ENCODE measurements around the gene POMP. TPM values are rescaled to one million over a fixed set of nuclear protein-coding genes. Genes with fewer than 3 reads are reported as not detected.

POMP gene
- polyA plus RNA-seq, 1 of the 3 experiments (the other 2 are of a cell fraction): 37.1 TPM

DNA sequence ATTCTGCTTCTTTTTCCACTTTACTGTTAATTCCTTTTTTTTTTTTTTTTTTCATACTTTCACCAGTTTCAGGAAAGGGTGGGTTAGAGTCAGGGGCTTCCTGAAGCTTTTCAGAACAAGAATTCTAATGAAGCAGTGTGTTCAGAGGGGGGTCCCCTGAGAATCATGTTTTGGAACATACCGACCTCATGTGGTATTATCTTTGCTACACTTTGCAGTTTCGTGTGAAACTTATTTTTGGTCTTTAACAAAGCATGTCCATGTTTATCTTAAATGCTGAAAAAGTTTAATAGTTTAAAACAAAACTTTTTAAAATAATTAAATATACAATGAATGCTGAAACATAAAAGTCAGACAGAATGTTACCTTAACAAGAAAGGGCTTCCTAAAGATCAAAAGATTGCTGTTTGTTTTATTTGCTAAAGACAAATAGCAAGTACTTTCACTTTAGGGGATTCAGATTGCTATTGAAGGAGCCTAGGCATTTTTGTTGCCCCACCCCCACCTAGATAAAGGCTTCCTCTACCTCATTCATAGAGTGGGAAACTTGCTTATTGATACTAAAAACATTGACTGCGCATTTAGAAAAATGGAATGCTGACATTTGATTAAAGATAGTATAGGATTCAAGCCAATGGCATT lies 21.1 kb upstream of the POMP start:
- ChIA-PET POLR2A (no interaction called here), CTCF (interaction anchor here (0.6 to 2.0 kb wide), 8 partner anchors 12 to 521 kb away, joined by 3 to 8 read pairs (median 3); no protein-coding TSS in a partner anchor)
- Histone ChIP-seq H2AFZ (ENCODE audit: low read depth) (no peak overlapping the region), H3K9me2 (no peaks in the 10 kb centered on the region), H3K9me3 (no peaks in the 10 kb centered on the region), H3K4me2 (no peak overlapping the region), H3F3A (replicated peaks; ENCODE audit: insufficient read depth) (no peaks in the 10 kb centered on the region), H4K20me1 (ENCODE audit: insufficient read depth) (no peaks in the 10 kb centered on the region), H3K27me3 (ENCODE audit: insufficient read depth) (no peaks in the 10 kb centered on the region), H3K4me1 (ENCODE audit: control insufficient read depth in 1 of 2, insufficient read depth in 2 of 2, low read depth in 1 of 2, low read length in 1 of 2) (peaks cover 0 to 7% of the 10 kb centered on the region in 2 experiments; a peak in 2 of 4 replicates), H3K4me3 (ENCODE audit: low read depth in 2 of 2, low read length in 1 of 2) (no peak overlapping the region), H3K9ac (no peak overlapping the region), H3K27ac (ENCODE audit: low read depth in 2 of 2, low read length in 1 of 2) (no peak overlapping the region), H3K36me3 (replicated peaks in 1 of 2; ENCODE audit: control insufficient read depth in 1 of 2, insufficient read depth in 2 of 2, low read length in 1 of 2) (no peaks in the 10 kb centered on the region), H3K79me2 (ENCODE audit: insufficient read depth) (no peaks in the 10 kb centered on the region)
- WGBS (ENCODE audit: low lambda C conversion rate): 55% methylated on average over 3 of the region's 3 CpGs
- TF ChIP-seq MAX (IDR thresholded peaks at IDR 0.05; ENCODE audit: low read depth) (no peak), SIN3A (IDR thresholded peaks at IDR 0.05; ENCODE audit: borderline replicate concordance, low read depth, low read length) (no peak), RXRA (IDR thresholded peaks at IDR 0.05; ENCODE audit: borderline replicate concordance, low read depth) (no peak), MXI1 (IDR thresholded peaks at IDR 0.05; ENCODE audit: low read depth, low read length) (no peak), POLR2AphosphoS5 (IDR thresholded peaks at IDR 0.05; ENCODE audit: low read depth, low read length) (no peak), NFIC (IDR thresholded peaks at IDR 0.05; ENCODE audit: borderline replicate concordance) (no peak), EP300 (IDR thresholded peaks at IDR 0.05; ENCODE audit: borderline replicate concordance in 1 of 2, low read depth in 1 of 2, low read length in 1 of 2) (no peak), GATA2 (CRISPR knock-in tag; IDR thresholded peaks at IDR 0.05) (no peak), MEF2A (IDR thresholded peaks at IDR 0.05; ENCODE audit: borderline replicate concordance, low read depth) (no peak), RFX5 (IDR thresholded peaks at IDR 0.05; ENCODE audit: low read length) (no peak), YY1 (IDR thresholded peaks at IDR 0.05; ENCODE audit: low read depth) (no peak), NRF1 (IDR thresholded peaks at IDR 0.05; ENCODE audit: low read depth, low read length) (no peak), ELF1 (IDR thresholded peaks at IDR 0.05) (no peak), CHD2 (IDR thresholded peaks at IDR 0.05; ENCODE audit: low read length, partially characterized antibody) (no peak), CTCF (IDR thresholded peaks at IDR 0.05) (no peak)
- TF ChIP-seq, protein P1, sequence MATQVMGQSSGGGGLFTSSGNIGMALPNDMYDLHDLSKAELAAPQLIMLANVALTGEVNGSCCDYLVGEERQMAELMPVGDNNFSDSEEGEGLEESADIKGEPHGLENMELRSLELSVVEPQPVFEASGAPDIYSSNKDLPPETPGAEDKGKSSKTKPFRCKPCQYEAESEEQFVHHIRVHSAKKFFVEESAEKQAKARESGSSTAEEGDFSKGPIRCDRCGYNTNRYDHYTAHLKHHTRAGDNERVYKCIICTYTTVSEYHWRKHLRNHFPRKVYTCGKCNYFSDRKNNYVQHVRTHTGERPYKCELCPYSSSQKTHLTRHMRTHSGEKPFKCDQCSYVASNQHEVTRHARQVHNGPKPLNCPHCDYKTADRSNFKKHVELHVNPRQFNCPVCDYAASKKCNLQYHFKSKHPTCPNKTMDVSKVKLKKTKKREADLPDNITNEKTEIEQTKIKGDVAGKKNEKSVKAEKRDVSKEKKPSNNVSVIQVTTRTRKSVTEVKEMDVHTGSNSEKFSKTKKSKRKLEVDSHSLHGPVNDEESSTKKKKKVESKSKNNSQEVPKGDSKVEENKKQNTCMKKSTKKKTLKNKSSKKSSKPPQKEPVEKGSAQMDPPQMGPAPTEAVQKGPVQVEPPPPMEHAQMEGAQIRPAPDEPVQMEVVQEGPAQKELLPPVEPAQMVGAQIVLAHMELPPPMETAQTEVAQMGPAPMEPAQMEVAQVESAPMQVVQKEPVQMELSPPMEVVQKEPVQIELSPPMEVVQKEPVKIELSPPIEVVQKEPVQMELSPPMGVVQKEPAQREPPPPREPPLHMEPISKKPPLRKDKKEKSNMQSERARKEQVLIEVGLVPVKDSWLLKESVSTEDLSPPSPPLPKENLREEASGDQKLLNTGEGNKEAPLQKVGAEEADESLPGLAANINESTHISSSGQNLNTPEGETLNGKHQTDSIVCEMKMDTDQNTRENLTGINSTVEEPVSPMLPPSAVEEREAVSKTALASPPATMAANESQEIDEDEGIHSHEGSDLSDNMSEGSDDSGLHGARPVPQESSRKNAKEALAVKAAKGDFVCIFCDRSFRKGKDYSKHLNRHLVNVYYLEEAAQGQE (IDR thresholded peaks at IDR 0.05; ENCODE audit: low read depth, low read length): no peak
- TF ChIP-seq, protein P2, sequence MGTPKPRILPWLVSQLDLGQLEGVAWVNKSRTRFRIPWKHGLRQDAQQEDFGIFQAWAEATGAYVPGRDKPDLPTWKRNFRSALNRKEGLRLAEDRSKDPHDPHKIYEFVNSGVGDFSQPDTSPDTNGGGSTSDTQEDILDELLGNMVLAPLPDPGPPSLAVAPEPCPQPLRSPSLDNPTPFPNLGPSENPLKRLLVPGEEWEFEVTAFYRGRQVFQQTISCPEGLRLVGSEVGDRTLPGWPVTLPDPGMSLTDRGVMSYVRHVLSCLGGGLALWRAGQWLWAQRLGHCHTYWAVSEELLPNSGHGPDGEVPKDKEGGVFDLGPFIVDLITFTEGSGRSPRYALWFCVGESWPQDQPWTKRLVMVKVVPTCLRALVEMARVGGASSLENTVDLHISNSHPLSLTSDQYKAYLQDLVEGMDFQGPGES (IDR thresholded peaks at IDR 0.05; ENCODE audit: low read depth, low read length): no peak
- TF ChIP-seq, protein P3, sequence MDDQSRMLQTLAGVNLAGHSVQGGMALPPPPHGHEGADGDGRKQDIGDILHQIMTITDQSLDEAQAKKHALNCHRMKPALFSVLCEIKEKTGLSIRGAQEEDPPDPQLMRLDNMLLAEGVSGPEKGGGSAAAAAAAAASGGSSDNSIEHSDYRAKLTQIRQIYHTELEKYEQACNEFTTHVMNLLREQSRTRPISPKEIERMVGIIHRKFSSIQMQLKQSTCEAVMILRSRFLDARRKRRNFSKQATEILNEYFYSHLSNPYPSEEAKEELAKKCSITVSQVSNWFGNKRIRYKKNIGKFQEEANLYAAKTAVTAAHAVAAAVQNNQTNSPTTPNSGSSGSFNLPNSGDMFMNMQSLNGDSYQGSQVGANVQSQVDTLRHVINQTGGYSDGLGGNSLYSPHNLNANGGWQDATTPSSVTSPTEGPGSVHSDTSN (IDR thresholded peaks at IDR 0.05): no peak
- TF ChIP-seq, protein P4, sequence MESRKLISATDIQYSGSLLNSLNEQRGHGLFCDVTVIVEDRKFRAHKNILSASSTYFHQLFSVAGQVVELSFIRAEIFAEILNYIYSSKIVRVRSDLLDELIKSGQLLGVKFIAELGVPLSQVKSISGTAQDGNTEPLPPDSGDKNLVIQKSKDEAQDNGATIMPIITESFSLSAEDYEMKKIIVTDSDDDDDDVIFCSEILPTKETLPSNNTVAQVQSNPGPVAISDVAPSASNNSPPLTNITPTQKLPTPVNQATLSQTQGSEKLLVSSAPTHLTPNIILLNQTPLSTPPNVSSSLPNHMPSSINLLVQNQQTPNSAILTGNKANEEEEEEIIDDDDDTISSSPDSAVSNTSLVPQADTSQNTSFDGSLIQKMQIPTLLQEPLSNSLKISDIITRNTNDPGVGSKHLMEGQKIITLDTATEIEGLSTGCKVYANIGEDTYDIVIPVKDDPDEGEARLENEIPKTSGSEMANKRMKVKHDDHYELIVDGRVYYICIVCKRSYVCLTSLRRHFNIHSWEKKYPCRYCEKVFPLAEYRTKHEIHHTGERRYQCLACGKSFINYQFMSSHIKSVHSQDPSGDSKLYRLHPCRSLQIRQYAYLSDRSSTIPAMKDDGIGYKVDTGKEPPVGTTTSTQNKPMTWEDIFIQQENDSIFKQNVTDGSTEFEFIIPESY (IDR thresholded peaks at IDR 0.05; ENCODE audit: borderline replicate concordance, low read depth): no peak
- no peak for DNase-seq

Data from SK-N-SH (cell line).